K562 (cell line): ENCODE measurements around the gene UBXN2A. TPM values are rescaled to one million over a fixed set of nuclear protein-coding genes. Genes with fewer than 3 reads are reported as not detected.

Experiments
- CAMTA2 ChIP-seq: fragments of 250-450 bp; sonication (Bioruptor Pico); conservative IDR thresholded peaks from 2 replicates; pipeline ENCODE4 v1.5.1; 2022
- CHCHD3 ChIP-seq: fragments of 250-450 bp; sonication (Bioruptor Pico); IDR thresholded peaks from 2 replicates; pipeline ENCODE4 v2.1.2; 2022; ENCODE audit warnings: mild to moderate bottlenecking
- CTBP1 ChIP-seq: fragments of 450-650 bp; IDR thresholded peaks from 2 replicates; pipeline ENCODE4 v1.6.1; 2016; ENCODE audit warnings: borderline replicate concordance
- ETV6 ChIP-seq, 3 experiments: fragments of 150-350 bp in 1 of 3; sonication (generic) in 1 of 3; formaldehyde crosslinking in 1 of 3; IDR thresholded peaks; 2 replicates each; pipeline versions ENCODE4 v1.6.1 to v1.8.0; 2014 to 2022; ENCODE audit warnings: borderline replicate concordance in 2 of 3, low read depth in 2 of 3, antibody characterized with exemption in 1 of 3, low read length in 1 of 3, mild to moderate bottlenecking in 1 of 3, missing genetic modification reagents in 1 of 3
- HDAC6 ChIP-seq: IDR thresholded peaks from 2 replicates; pipeline ENCODE4 v1.6.1; 2012; ENCODE audit warnings: low read depth, mild to moderate bottlenecking, control low read depth, inconsistent platforms, low read length, moderate library complexity
- NCOA1 ChIP-seq: fragments of 450-650 bp; IDR thresholded peaks from 2 replicates; pipeline ENCODE4 v1.6.1; 2016; ENCODE audit warnings: low read depth
- NFIX ChIP-seq: fragments of 250-450 bp; sonication (Bioruptor Pico); IDR thresholded peaks from 2 replicates; pipeline ENCODE4 v1.4.0; 2020; ENCODE audit warnings: low read depth, mild to moderate bottlenecking, moderate library complexity
- NONO ChIP-seq, 2 experiments: fragments of 200-400 bp in 1 of 2; fragments of 450-650 bp in 1 of 2; formaldehyde crosslinking in 1 of 2; IDR thresholded peaks; 2 replicates each; pipeline ENCODE4 v1.6.1; 2017; ENCODE audit warnings: low read depth in 2 of 2, mild to moderate bottlenecking in 2 of 2, moderate library complexity in 2 of 2, low read length in 1 of 2
- RNF2 ChIP-seq: sonication (generic); IDR thresholded peaks from 2 replicates; pipeline ENCODE4 v1.6.1; 2016
- SMAD1 ChIP-seq: fragments of 150-350 bp; IDR thresholded peaks from 2 replicates; pipeline ENCODE4 v1.6.1; 2014; ENCODE audit warnings: low read length, low read depth; ENCODE audit not compliant: partially characterized antibody
- ZNF3 ChIP-seq: fragments of 250-450 bp; sonication (Bioruptor Pico); IDR thresholded peaks from 2 replicates; pipeline ENCODE4 v1.5.0; 2021; ENCODE audit warnings: mild to moderate bottlenecking, moderate library complexity
- polyA plus RNA-seq, 8 experiments: library from polyadenylated mRNA; depleted of rRNA in 4 of 8; stranded (reverse) in 5 of 8; unstranded in 3 of 8; fragments of >200 nt; fragmentation: Nextera tagmentation in 2 of 8; fragmentation: Illumina TruSeq in 1 of 8; extraction: Ambion mirVana in 2 of 8; extraction: Trizol in 1 of 8; gene quantifications; 2 replicates each; pipeline versions ENCODE4 v1.2.1 to v1.2.3, GENCODE V29; 2011 to 2014; ENCODE audit warnings: inconsistent platforms in 1 of 8, missing spikeins in 1 of 8
- total RNA-seq, 7 experiments: library from RNA; depleted of rRNA in 6 of 7; stranded (reverse); fragments of >200 nt in 6 of 7; fragmentation: Illumina TruSeq in 2 of 7; extraction: Trizol in 2 of 7; gene quantifications; 2 replicates each; pipeline versions ENCODE4 v1.2.1 to v1.2.3, GENCODE V29; 2011 to 2021; ENCODE audit warnings: low replicate concordance in 1 of 7
- TF ChIP-seq, protein P1 (sequence below): IDR thresholded peaks from 2 replicates; pipeline ENCODE4 v1.6.1; 2011; ENCODE audit warnings: borderline replicate concordance, low read depth, mild to moderate bottlenecking, moderate library complexity, low read length; ENCODE audit not compliant: insufficient read depth, poor library complexity, severe bottlenecking
- TF ChIP-seq, protein P2 (sequence below): fragments of 450-650 bp; conservative IDR thresholded peaks from 2 replicates; pipeline ENCODE4 v1.6.1; 2016; ENCODE audit warnings: missing genetic modification characterization, low read depth, mild to moderate bottlenecking, control low read depth, missing compliant biosample characterization
- TF ChIP-seq, protein P3 (sequence below): fragments of 200-800 bp; sonication (Bioruptor generic); IDR thresholded peaks from 2 replicates; pipeline ENCODE4 v1.6.1; 2016; ENCODE audit warnings: missing genetic modification characterization, missing compliant biosample characterization
- TF ChIP-seq, protein P4 (sequence below): fragments of 250-450 bp; sonication (Bioruptor Pico); IDR thresholded peaks from 2 replicates; pipeline ENCODE4 v1.4.0; 2020; ENCODE audit warnings: mild to moderate bottlenecking

The UBXN2A gene
- total and polyA plus RNA-seq, 9 of the 15 experiments (the other 6 are each of a cell fraction or from before 2014, with no cell fraction given) = 3.4 to 25.6 (median 16.0) TPM

DNA sequence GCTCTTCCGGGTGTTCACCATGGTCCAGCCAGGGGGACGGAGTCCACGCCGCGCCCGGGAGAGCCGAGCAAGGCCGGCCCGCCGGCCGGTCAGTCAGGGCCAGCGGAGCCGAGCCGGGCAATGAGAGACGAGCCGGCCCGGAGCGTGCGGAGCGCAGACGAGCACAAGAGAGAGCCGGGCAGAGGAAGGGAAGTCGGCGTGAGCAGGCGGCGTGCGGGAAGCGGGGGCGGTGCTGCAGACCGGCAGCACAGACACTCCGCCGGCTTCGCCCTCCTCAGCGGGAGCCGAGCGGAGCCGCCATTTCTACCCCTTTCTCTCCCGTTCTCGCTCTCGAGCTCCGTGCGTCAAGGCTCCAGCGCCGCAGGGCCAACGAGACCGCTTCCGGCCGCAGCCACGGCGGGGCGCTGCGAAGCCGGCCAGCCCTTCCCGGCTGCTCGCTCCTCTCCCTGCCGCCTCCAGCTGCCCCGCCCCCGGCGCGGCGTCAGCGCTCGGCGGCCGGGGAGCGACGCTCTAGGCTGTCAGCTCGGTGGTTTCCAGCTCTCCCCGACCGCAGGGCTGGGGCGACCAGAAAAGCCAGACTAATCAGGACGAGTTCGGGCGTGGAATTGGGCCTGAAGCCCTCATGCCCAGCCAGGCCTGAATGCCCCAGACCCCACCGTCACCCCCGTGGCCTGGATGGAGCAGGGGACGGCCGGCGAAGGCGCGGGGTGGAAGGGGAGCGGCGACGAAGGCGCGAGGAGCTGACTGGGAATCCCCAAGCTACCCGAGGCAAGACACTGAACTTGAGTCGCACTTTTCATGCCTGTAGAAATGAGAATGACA lies 13.3 kb upstream of the UBXN2A start, which contains the start of gene ATAD2B (continued):
- TF ChIP-seq CTBP1 = peak; percentile 89; the same call in 1 of the 2 replicates
- no peak for TF ChIP-seq ETV6 (IDR thresholded peaks at IDR 0.05; ENCODE audit: borderline replicate concordance in 1 of 2, low read depth in 2 of 2, low read length in 1 of 2)
- peak; percentile 33; the same call in 1 of the 2 replicates for TF ChIP-seq ETV6 (CRISPR knock-in tag; IDR thresholded peaks at IDR 0.05; ENCODE audit: borderline replicate concordance)
- TF ChIP-seq, protein P1, sequence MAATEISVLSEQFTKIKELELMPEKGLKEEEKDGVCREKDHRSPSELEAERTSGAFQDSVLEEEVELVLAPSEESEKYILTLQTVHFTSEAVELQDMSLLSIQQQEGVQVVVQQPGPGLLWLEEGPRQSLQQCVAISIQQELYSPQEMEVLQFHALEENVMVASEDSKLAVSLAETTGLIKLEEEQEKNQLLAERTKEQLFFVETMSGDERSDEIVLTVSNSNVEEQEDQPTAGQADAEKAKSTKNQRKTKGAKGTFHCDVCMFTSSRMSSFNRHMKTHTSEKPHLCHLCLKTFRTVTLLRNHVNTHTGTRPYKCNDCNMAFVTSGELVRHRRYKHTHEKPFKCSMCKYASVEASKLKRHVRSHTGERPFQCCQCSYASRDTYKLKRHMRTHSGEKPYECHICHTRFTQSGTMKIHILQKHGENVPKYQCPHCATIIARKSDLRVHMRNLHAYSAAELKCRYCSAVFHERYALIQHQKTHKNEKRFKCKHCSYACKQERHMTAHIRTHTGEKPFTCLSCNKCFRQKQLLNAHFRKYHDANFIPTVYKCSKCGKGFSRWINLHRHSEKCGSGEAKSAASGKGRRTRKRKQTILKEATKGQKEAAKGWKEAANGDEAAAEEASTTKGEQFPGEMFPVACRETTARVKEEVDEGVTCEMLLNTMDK = peak; percentile 81
- no peak for TF ChIP-seq NCOA1
- no peak for TF ChIP-seq ZNF3 (CRISPR knock-in tag)
- peak; percentile 64 for TF ChIP-seq SMAD1
- TF ChIP-seq, protein P2, sequence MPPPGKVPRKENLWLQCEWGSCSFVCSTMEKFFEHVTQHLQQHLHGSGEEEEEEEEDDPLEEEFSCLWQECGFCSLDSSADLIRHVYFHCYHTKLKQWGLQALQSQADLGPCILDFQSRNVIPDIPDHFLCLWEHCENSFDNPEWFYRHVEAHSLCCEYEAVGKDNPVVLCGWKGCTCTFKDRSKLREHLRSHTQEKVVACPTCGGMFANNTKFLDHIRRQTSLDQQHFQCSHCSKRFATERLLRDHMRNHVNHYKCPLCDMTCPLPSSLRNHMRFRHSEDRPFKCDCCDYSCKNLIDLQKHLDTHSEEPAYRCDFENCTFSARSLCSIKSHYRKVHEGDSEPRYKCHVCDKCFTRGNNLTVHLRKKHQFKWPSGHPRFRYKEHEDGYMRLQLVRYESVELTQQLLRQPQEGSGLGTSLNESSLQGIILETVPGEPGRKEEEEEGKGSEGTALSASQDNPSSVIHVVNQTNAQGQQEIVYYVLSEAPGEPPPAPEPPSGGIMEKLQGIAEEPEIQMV = no peak
- TF ChIP-seq CAMTA2 (CRISPR knock-in tag) = no peak
- 0 out of 2 replicates have a peak, but pooled peaks have one; percentile 18 for TF ChIP-seq RNF2
- peak; percentile 68 to 83; a peak in 3 of 4 replicates for TF ChIP-seq NONO (IDR thresholded peaks at IDR 0.05; ENCODE audit: low read depth in 2 of 2, low read length in 1 of 2)
- TF ChIP-seq, protein P3, sequence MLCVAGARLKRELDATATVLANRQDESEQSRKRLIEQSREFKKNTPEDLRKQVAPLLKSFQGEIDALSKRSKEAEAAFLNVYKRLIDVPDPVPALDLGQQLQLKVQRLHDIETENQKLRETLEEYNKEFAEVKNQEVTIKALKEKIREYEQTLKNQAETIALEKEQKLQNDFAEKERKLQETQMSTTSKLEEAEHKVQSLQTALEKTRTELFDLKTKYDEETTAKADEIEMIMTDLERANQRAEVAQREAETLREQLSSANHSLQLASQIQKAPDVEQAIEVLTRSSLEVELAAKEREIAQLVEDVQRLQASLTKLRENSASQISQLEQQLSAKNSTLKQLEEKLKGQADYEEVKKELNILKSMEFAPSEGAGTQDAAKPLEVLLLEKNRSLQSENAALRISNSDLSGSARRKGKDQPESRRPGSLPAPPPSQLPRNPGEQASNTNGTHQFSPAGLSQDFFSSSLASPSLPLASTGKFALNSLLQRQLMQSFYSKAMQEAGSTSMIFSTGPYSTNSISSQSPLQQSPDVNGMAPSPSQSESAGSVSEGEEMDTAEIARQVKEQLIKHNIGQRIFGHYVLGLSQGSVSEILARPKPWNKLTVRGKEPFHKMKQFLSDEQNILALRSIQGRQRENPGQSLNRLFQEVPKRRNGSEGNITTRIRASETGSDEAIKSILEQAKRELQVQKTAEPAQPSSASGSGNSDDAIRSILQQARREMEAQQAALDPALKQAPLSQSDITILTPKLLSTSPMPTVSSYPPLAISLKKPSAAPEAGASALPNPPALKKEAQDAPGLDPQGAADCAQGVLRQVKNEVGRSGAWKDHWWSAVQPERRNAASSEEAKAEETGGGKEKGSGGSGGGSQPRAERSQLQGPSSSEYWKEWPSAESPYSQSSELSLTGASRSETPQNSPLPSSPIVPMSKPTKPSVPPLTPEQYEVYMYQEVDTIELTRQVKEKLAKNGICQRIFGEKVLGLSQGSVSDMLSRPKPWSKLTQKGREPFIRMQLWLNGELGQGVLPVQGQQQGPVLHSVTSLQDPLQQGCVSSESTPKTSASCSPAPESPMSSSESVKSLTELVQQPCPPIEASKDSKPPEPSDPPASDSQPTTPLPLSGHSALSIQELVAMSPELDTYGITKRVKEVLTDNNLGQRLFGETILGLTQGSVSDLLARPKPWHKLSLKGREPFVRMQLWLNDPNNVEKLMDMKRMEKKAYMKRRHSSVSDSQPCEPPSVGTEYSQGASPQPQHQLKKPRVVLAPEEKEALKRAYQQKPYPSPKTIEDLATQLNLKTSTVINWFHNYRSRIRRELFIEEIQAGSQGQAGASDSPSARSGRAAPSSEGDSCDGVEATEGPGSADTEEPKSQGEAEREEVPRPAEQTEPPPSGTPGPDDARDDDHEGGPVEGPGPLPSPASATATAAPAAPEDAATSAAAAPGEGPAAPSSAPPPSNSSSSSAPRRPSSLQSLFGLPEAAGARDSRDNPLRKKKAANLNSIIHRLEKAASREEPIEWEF (CRISPR knock-in tag) = no peak
- TF ChIP-seq HDAC6 = no peak
- TF ChIP-seq CHCHD3 = no peak
- no peak for TF ChIP-seq NFIX
- TF ChIP-seq, protein P4, sequence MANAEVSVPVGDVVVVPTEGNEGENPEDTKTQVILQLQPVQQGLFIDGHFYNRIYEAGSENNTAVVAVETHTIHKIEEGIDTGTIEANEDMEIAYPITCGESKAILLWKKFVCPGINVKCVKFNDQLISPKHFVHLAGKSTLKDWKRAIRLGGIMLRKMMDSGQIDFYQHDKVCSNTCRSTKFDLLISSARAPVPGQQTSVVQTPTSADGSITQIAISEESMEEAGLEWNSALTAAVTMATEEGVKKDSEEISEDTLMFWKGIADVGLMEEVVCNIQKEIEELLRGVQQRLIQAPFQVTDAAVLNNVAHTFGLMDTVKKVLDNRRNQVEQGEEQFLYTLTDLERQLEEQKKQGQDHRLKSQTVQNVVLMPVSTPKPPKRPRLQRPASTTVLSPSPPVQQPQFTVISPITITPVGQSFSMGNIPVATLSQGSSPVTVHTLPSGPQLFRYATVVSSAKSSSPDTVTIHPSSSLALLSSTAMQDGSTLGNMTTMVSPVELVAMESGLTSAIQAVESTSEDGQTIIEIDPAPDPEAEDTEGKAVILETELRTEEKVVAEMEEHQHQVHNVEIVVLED (CRISPR knock-in tag) = peak; percentile 79
